HG03064 (cell line): ENCODE data around the gene TRAF1.

ENCODE experiments used
- ATAC-seq: cut with Tn5 transposase; IDR thresholded peaks from one replicate; pipeline ENCODE4 v1.9.1; 2021; ENCODE audit warnings: low read depth; ENCODE audit not compliant: unreplicated experiment

TRAF1 gene

GRCh38 chr9:120925535-120926396, 830 bp downstream of the TRAF1 start:
- ATAC-seq, result peak; percentile 30

- ATAC-seq, result no peak
These were observed 1.7 kb downstream of the TRAF1 start for GRCh38 chr9:120924698-120925534.

GRCh38 chr9:120923620-120924328, 2.8 kb downstream of the TRAF1 start:
- no peak for ATAC-seq

GRCh38 chr9:120922404-120923195, 4.0 kb downstream of the TRAF1 start:
- ATAC-seq, result no peak

GRCh38 chr9:120921661-120922181, 4.9 kb downstream of the TRAF1 start:
- ATAC-seq, result no peak

- no peak for ATAC-seq
These were observed 5.8 kb downstream of the TRAF1 start for GRCh38 chr9:120920806-120921178.

GRCh38 chr9:120919843-120920805, 6.5 kb downstream of the TRAF1 start:
- no peak for ATAC-seq

- ATAC-seq, result no peak
These were observed 7.4 kb downstream of the TRAF1 start for GRCh38 chr9:120918931-120919842.

GRCh38 chr9:120917929-120918762, 8.4 kb downstream of the TRAF1 start:
- no peak for ATAC-seq

- ATAC-seq, result no peak
These were observed 9.4 kb downstream of the TRAF1 start for GRCh38 chr9:120916991-120917880.

- no peak for ATAC-seq
These were observed 10.0 kb downstream of the TRAF1 start for GRCh38 chr9:120916588-120916987.

- ATAC-seq, result no peak
These were observed 10.6 kb downstream of the TRAF1 start for GRCh38 chr9:120915854-120916470.

GRCh38 chr9:120914953-120915352, 11.6 kb downstream of the TRAF1 start:
- no peak for ATAC-seq

- no peak for ATAC-seq
These were observed 12.2 kb downstream of the TRAF1 start for GRCh38 chr9:120914396-120914795.

GRCh38 chr9:120913647-120914264, 12.8 kb downstream of the TRAF1 start:
- no peak for ATAC-seq
